ENCODE results near the gene RPP25L.

- TF ChIP-seq POLR2A (IDR thresholded peaks at IDR 0.05) (no peak), CTCF (IDR thresholded peaks at IDR 0.05) (no peak)
Measured at GRCh38 chr9:34572092-34572491, 39.8 kb downstream of the RPP25L start.
